HEK293 (cell line): ENCODE data around the gene SENP1.

ENCODE experiments used
- CTCF ChIA-PET: fragments of 350-600 bp; formaldehyde crosslinking; extraction: SDS; loops from one replicate; lab custom pipeline; 2021; ENCODE audit warnings: antibody characterized with exemption; lab: Yijun Ruan, JAX
- POLR2A ChIA-PET: fragments of 300-600 bp; formaldehyde crosslinking; extraction: SDS; loops from one replicate; lab custom pipeline; 2020; ENCODE audit warnings: antibody characterized with exemption, inconsistent platforms; lab: Yijun Ruan, JAX
- H3K27ac ChIP-seq: fragments of 200-500 bp; sonication (Bioruptor generic); 2 replicates; pipeline ENCODE4 v1.5.1; 2014; ENCODE audit warnings: low read depth, low read length, control low read depth, inconsistent platforms; ENCODE audit errors: extremely low read depth
- H3K36me3 ChIP-seq, 2 experiments: fragments of 200-500 bp in 1 of 2; sonication (Bioruptor generic) in 1 of 2; 1 replicate in 1 of 2; 2 replicates in 1 of 2; pipeline ENCODE4 v1.5.1; 2014 to 2017; ENCODE audit warnings: inconsistent platforms in 2 of 2, low read length in 2 of 2; ENCODE audit not compliant: control insufficient read depth in 2 of 2, insufficient read depth in 1 of 2
- H3K4me1 ChIP-seq: fragments of 200-500 bp; sonication (Bioruptor generic); 2 replicates; pipeline ENCODE4 v1.5.1; 2014; ENCODE audit warnings: mild to moderate bottlenecking, low read length, inconsistent platforms; ENCODE audit not compliant: control insufficient read depth, insufficient read depth
- H3K4me3 ChIP-seq: 2 replicates; pipeline ENCODE4 v1.5.1; 2011; ENCODE audit warnings: low read depth, mild to moderate bottlenecking, control low read depth, low read length, moderate library complexity
- H3K9me3 ChIP-seq: fragments of 200-500 bp; sonication (Bioruptor generic); 2 replicates; pipeline ENCODE4 v1.5.1; 2014; ENCODE audit warnings: low read depth, low read length, inconsistent platforms; ENCODE audit not compliant: control insufficient read depth, insufficient read depth
- GLI2 ChIP-seq: fragments of 450-650 bp; formaldehyde crosslinking; IDR thresholded peaks from 2 replicates; pipeline ENCODE4; 2017; ENCODE audit warnings: missing biosample characterization, missing genetic modification characterization, low read depth, borderline replicate concordance
- GLIS1 ChIP-seq: fragments of 450-650 bp; formaldehyde crosslinking; IDR thresholded peaks from 2 replicates; pipeline ENCODE4 v1.5.1; 2016; ENCODE audit warnings: missing biosample characterization, missing genetic modification characterization
- MZF1 ChIP-seq: fragments of 450-650 bp; formaldehyde crosslinking; IDR thresholded peaks from 2 replicates; pipeline ENCODE4 v1.5.1; 2017; ENCODE audit warnings: missing biosample characterization, missing genetic modification characterization, borderline replicate concordance
- PRDM1 ChIP-seq: fragments of 450-650 bp; formaldehyde crosslinking; IDR thresholded peaks from 2 replicates; pipeline ENCODE4; 2016; ENCODE audit warnings: missing biosample characterization, missing genetic modification characterization
- TCF7L2 ChIP-seq: IDR thresholded peaks from 2 replicates; pipeline ENCODE4 v1.6.1; 2011; ENCODE audit warnings: low read depth, mild to moderate bottlenecking, inconsistent platforms, low read length, moderate library complexity, borderline replicate concordance
- TRIM28 ChIP-seq: IDR thresholded peaks from 2 replicates; pipeline ENCODE4 v1.6.1; 2011; ENCODE audit warnings: low read length, control low read depth, borderline replicate concordance
- ZBTB17 ChIP-seq: fragments of 450-650 bp; formaldehyde crosslinking; IDR thresholded peaks from 2 replicates; pipeline ENCODE4 v1.5.1; 2016; ENCODE audit warnings: missing biosample characterization, missing genetic modification characterization
- ZBTB48 ChIP-seq: fragments of 450-650 bp; formaldehyde crosslinking; IDR thresholded peaks from 2 replicates; pipeline ENCODE4 v1.5.1; 2016; ENCODE audit warnings: missing biosample characterization, missing genetic modification characterization
- ZBTB7A ChIP-seq: fragments of 450-650 bp; formaldehyde crosslinking; IDR thresholded peaks from 2 replicates; pipeline ENCODE4 v1.5.1; 2016; ENCODE audit warnings: low read depth, missing biosample characterization, missing genetic modification characterization
- ZNF174 ChIP-seq: fragments of 450-650 bp; formaldehyde crosslinking; IDR thresholded peaks from 2 replicates; pipeline ENCODE4 v1.5.0; 2017; ENCODE audit warnings: missing biosample characterization, mild to moderate bottlenecking, missing genetic modification characterization
- ZNF335 ChIP-seq: fragments of 450-650 bp; formaldehyde crosslinking; conservative IDR thresholded peaks from 2 replicates; pipeline ENCODE4 v1.5.1; 2016; ENCODE audit warnings: missing biosample characterization, missing genetic modification characterization
- ZNF394 ChIP-seq: fragments of 450-650 bp; formaldehyde crosslinking; IDR thresholded peaks from 2 replicates; pipeline ENCODE4 v1.5.1; 2016; ENCODE audit warnings: missing biosample characterization, missing genetic modification characterization, mild to moderate bottlenecking, moderate library complexity, borderline replicate concordance
- ZNF530 ChIP-seq: fragments of 450-650 bp; formaldehyde crosslinking; IDR thresholded peaks from 2 replicates; pipeline ENCODE4 v1.5.1; 2016; ENCODE audit warnings: low read depth, missing biosample characterization, missing genetic modification characterization
- ZNF561 ChIP-seq: fragments of 450-650 bp; IDR thresholded peaks from 2 replicates; pipeline ENCODE4 v1.5.1; 2018; ENCODE audit warnings: missing biosample characterization, missing genetic modification characterization, borderline replicate concordance
- ZNF600 ChIP-seq: fragments of 450-650 bp; formaldehyde crosslinking; IDR thresholded peaks from 2 replicates; pipeline ENCODE4 v1.5.1; 2016; ENCODE audit warnings: missing biosample characterization, missing genetic modification characterization
- ZNF654 ChIP-seq: fragments of 450-650 bp; formaldehyde crosslinking; IDR thresholded peaks from 2 replicates; pipeline ENCODE4 v1.5.1; 2016; ENCODE audit warnings: low read depth, missing biosample characterization, missing genetic modification characterization
- ZNF776 ChIP-seq: fragments of 450-650 bp; formaldehyde crosslinking; IDR thresholded peaks from 2 replicates; pipeline ENCODE4 v1.5.0; 2017; ENCODE audit warnings: missing biosample characterization, missing genetic modification characterization, borderline replicate concordance
- ZNF791 ChIP-seq: fragments of 450-650 bp; formaldehyde crosslinking; IDR thresholded peaks from 2 replicates; pipeline ENCODE4 v1.5.1; 2016; ENCODE audit warnings: missing biosample characterization, missing genetic modification characterization
- TF ChIP-seq, protein P1 (sequence below): fragments of 450-650 bp; formaldehyde crosslinking; IDR thresholded peaks from 2 replicates; pipeline ENCODE4 v1.5.1; 2016; ENCODE audit warnings: missing biosample characterization, missing genetic modification characterization
- TF ChIP-seq, protein P2 (sequence below): sonication (generic); formaldehyde crosslinking; IDR thresholded peaks from 2 replicates; pipeline ENCODE4 v1.8.1; 2022; ENCODE audit warnings: mild to moderate bottlenecking, moderate library complexity, missing genetic modification reagents

The SENP1 gene

DNA sequence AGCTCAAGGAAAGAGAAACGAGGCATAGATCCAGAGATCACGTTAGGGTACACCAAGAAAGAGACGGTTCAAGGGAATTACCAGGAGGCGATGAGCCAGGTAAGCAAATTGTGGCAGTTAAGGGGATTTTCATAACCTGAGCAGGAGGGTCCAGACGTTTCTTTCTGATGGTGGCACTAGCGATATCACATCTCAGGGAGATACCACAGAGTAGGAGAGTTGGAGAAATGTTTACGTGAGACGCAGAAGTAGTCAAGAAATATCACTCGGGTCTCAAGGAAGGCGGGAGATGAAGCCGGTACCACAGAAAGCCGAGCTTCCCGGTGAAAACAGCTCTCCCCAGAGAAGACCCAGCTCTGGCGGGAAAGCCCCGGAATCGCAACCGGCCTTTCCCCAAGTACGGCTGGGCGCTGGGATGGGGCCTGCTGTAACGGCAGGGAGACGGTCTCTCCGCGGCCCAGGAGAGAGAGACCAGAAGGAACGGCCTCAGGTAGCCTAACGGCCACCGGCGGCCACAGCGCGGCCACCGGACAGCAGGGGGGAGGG, 485 bp downstream of the SENP1 start:
- ChIA-PET CTCF (interaction anchor here (0.6 to 1.2 kb wide), 3 partner anchors 14 to 158 kb away, joined by 3 read pairs; partner anchors contain the start of gene PFKM), POLR2A (interaction anchor here (0.6 to 2.9 kb wide), 4 partner anchors 8 to 52 kb away, joined by 3 to 24 read pairs (median 10); partner anchors contain the start of genes ASB8 and PFKM)
- no peaks in the 10 kb centered on the region for H3K36me3 ChIP-seq
- peak overlapping the region; percentile 77 for H3K27ac ChIP-seq
- H3K4me1 ChIP-seq = no peaks in the 10 kb centered on the region
- H3K4me3 ChIP-seq = peak overlapping the region; percentile 99
- H3K9me3 ChIP-seq = no peaks in the 10 kb centered on the region
- TF ChIP-seq PRDM1 (tag by site-specific recombination) = peak; percentile 87
- no peak for TF ChIP-seq ZNF776 (tag by site-specific recombination)
- TF ChIP-seq TCF7L2 = no peak
- no peak for TF ChIP-seq GLI2
- TF ChIP-seq ZBTB48 = peak; percentile 24; the same call in 1 of the 2 replicates
- no peak for TF ChIP-seq ZNF394 (tag by site-specific recombination)
- TF ChIP-seq ZNF335 (tag by site-specific recombination) = peak; percentile 78
- TF ChIP-seq, protein P1, sequence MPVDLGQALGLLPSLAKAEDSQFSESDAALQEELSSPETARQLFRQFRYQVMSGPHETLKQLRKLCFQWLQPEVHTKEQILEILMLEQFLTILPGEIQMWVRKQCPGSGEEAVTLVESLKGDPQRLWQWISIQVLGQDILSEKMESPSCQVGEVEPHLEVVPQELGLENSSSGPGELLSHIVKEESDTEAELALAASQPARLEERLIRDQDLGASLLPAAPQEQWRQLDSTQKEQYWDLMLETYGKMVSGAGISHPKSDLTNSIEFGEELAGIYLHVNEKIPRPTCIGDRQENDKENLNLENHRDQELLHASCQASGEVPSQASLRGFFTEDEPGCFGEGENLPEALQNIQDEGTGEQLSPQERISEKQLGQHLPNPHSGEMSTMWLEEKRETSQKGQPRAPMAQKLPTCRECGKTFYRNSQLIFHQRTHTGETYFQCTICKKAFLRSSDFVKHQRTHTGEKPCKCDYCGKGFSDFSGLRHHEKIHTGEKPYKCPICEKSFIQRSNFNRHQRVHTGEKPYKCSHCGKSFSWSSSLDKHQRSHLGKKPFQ (tag by site-specific recombination) = no peak
- TF ChIP-seq, protein P2, sequence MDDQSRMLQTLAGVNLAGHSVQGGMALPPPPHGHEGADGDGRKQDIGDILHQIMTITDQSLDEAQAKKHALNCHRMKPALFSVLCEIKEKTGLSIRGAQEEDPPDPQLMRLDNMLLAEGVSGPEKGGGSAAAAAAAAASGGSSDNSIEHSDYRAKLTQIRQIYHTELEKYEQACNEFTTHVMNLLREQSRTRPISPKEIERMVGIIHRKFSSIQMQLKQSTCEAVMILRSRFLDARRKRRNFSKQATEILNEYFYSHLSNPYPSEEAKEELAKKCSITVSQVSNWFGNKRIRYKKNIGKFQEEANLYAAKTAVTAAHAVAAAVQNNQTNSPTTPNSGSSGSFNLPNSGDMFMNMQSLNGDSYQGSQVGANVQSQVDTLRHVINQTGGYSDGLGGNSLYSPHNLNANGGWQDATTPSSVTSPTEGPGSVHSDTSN (CRISPR knock-in tag) = 0 out of 2 replicates have a peak, but pooled peaks have one; percentile 32
- TF ChIP-seq TRIM28 = no peak
- TF ChIP-seq ZNF561 = no peak
- no peak for TF ChIP-seq ZNF791
- TF ChIP-seq GLIS1 (tag by site-specific recombination) = peak; percentile 64
- no peak for TF ChIP-seq ZNF654 (tag by site-specific recombination)
- TF ChIP-seq ZNF530 (tag by site-specific recombination) = no peak
- peak; percentile 52; the same call in 1 of the 2 replicates for TF ChIP-seq ZBTB17 (tag by site-specific recombination)
- TF ChIP-seq ZBTB7A (tag by site-specific recombination) = no peak
- no peak for TF ChIP-seq MZF1 (tag by site-specific recombination)

DNA sequence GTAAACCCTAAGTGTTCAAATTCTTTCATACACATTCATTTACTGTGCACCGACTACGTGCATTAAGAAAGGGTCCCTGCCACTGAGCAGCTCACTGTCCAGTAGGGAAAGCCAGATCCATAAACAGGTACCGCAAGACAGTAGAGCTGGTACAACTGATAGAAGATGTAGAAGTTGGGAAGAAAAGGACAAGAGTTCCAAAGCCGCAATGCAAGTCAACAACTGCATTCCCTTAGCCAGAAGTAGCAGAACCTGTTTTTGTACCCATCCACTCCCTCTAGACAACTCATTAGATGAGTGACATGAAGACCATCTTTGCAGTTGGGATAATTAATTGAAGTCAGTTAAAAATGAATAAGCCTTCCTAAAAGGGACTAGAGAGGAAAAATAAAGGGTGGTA, 1.3 kb downstream of the SENP1 start:
- ChIA-PET POLR2A (interaction anchor here (0.6 to 2.9 kb wide), 2 partner anchors 15 to 77 kb away, joined by 3 to 24 read pairs; partner anchors contain the start of gene PFKM), CTCF (no interaction called here)
- no peaks in the 10 kb centered on the region for H3K9me3 ChIP-seq
- peaks cover 0 to under 1% of the 10 kb centered on the region in 2 experiments; a peak in 2 of 3 replicates for H3K36me3 ChIP-seq
- no peaks in the 10 kb centered on the region for H3K4me1 ChIP-seq
- TF ChIP-seq ZNF600 = 0 out of 2 replicates have a peak, but pooled peaks have one; percentile 50
- no peak for TF ChIP-seq ZNF174 (tag by site-specific recombination)
- TF ChIP-seq PRDM1 (tag by site-specific recombination) = 0 out of 2 replicates have a peak, but pooled peaks have one; percentile 43
- H3K27ac ChIP-seq = no peak overlapping the region
- H3K4me3 ChIP-seq = peak overlapping the region; percentile 99
